ENCODE data around the gene U2AF1L4.

The U2AF1L4 gene

GRCh38 chr19:35738021-35738886 lies 7.0 kb downstream of the U2AF1L4 start:
- no peak for TF ChIP-seq CTCF (IDR thresholded peaks at IDR 0.05)
- H3K27ac ChIP-seq, result no peak overlapping the region

GRCh38 chr19:35736913-35737886 lies 8.0 kb downstream of the U2AF1L4 start:
- Histone ChIP-seq H3K4me3 (no peak overlapping the region), H3K27ac (no peak overlapping the region)
- TF ChIP-seq CTCF (IDR thresholded peaks at IDR 0.05), result no peak
- no peak for DNase-seq (ENCODE audit: low spot score)

More at GRCh38 chr19:35738021-35738886, 7.0 kb downstream of the U2AF1L4 start:
- DNase-seq (ENCODE audit: low spot score), result no peak
- H3K4me3 ChIP-seq, result no peak overlapping the region

- TF ChIP-seq CTCF (IDR thresholded peaks at IDR 0.05), result no peak
- no peak for DNase-seq (ENCODE audit: low spot score)
- H3K27ac ChIP-seq, result no peak overlapping the region
- no peak overlapping the region for H3K4me3 ChIP-seq
Observed at GRCh38 chr19:35734889-35735288, 10.3 kb downstream of the U2AF1L4 start.

GRCh38 chr19:35734273-35734672 lies 10.9 kb downstream of the U2AF1L4 start:
- no peak for DNase-seq (ENCODE audit: low spot score)
- TF ChIP-seq CTCF (IDR thresholded peaks at IDR 0.05), result no peak
- H3K4me3 ChIP-seq, result no peak overlapping the region
- H3K27ac ChIP-seq, result no peak overlapping the region

GRCh38 chr19:35733180-35734125 lies 11.8 kb downstream of the U2AF1L4 start:
- no peak overlapping the region for H3K27ac ChIP-seq
- DNase-seq (ENCODE audit: low spot score), result no peak
- TF ChIP-seq CTCF (IDR thresholded peaks at IDR 0.05), result no peak
- H3K4me3 ChIP-seq, result no peak overlapping the region

- no peak overlapping the region for H3K4me3 ChIP-seq
- no peak for DNase-seq (ENCODE audit: low spot score)
- TF ChIP-seq CTCF (IDR thresholded peaks at IDR 0.05), result no peak
- no peak overlapping the region for H3K27ac ChIP-seq
Observed at GRCh38 chr19:35732540-35733179, 12.6 kb downstream of the U2AF1L4 start.
